B cell (primary cell): ENCODE results near the gene DISP2. TPM values are rescaled to one million over a fixed set of nuclear protein-coding genes. Genes with fewer than 3 reads are reported as not detected.
A peak's percentile ranks its signal among the peaks of the same experiment; 100 is the strongest.

Experiments
- ATAC-seq: fragments of 200-7000 bp; cut with Tn5 transposase; one replicate; pipeline ENCODE4 v1.10.0; 2021; ENCODE audit warnings: low read depth, mild to moderate bottlenecking, moderate number of reproducible peaks, moderate library complexity
- CTCF ChIA-PET: fragments of 350-600 bp; sonication (Branson Sonifier 250); formaldehyde crosslinking; loops from one replicate; lab custom pipeline; 2021; ENCODE audit warnings: antibody characterized with exemption, inconsistent platforms; lab: Charles Lee
- POLR2A ChIA-PET: fragments of 350-600 bp; sonication (Branson Sonifier 250); formaldehyde crosslinking; loops from one replicate; lab custom pipeline; 2021; ENCODE audit warnings: antibody characterized with exemption; lab: Charles Lee
- DNase-seq: peaks from one replicate; pipeline ENCODE4 v3.0.0; 2013
- H2AFZ ChIP-seq: 2 replicates; pipeline ENCODE4 v1.6.1; 2012; ENCODE audit warnings: mild to moderate bottlenecking, low read depth, low read length; ENCODE audit not compliant: insufficient read depth, poor library complexity, severe bottlenecking
- H3K27ac ChIP-seq, 2 donors: 1 replicate in 1 of 2; 2 replicates in 1 of 2; pipeline ENCODE4 v1.5.1; 2012 to 2013; ENCODE audit warnings: low read length in 2 of 2, mild to moderate bottlenecking in 2 of 2, moderate library complexity in 1 of 2
- H3K27me3 ChIP-seq, 4 experiments: fragments of 200-600 bp in 1 of 4; sonication (generic) in 1 of 4; replicated peaks in 1 of 4; 1 replicate in 2 of 4; 2 replicates in 2 of 4; pipeline versions ENCODE4 v1.6.1 to v1.7.0; 2013 to 2016; ENCODE audit warnings: low read length in 3 of 4, mild to moderate bottlenecking in 2 of 4, mixed read lengths in 1 of 4, moderate library complexity in 1 of 4; ENCODE audit not compliant: insufficient read depth in 4 of 4, control insufficient read depth in 3 of 4; ENCODE audit errors: control extremely low read depth in 1 of 4
- H3K36me3 ChIP-seq, 2 experiments: replicated peaks in 1 of 2; 1 replicate in 1 of 2; 2 replicates in 1 of 2; pipeline versions ENCODE4 v1.6.1 to v1.7.1; 2013; ENCODE audit warnings: low read length in 1 of 2; ENCODE audit not compliant: insufficient read depth in 2 of 2, control insufficient read depth in 1 of 2; ENCODE audit errors: control extremely low read depth in 1 of 2, extremely low read depth in 1 of 2
- H3K4me1 ChIP-seq, 2 donors: fragments of 200-600 bp in 1 of 2; sonication (generic) in 1 of 2; 1 replicate in 1 of 2; 2 replicates in 1 of 2; pipeline versions ENCODE4 v1.5.1 to v1.6.1; 2013 to 2017; ENCODE audit warnings: low read length in 2 of 2; ENCODE audit not compliant: control insufficient read depth in 2 of 2, insufficient read depth in 2 of 2
- H3K4me2 ChIP-seq: replicated peaks from 2 replicates; pipeline ENCODE3; 2012; ENCODE audit warnings: mild to moderate bottlenecking, low read depth, low read length; ENCODE audit not compliant: poor library complexity, severe bottlenecking
- H3K4me3 ChIP-seq, 5 experiments: fragments of 200-600 bp in 1 of 5; sonication (generic) in 1 of 5; 1 replicate in 3 of 5; 2 replicates in 2 of 5; pipeline versions ENCODE4 v1.5.1 to v1.7.0; 2011 to 2016; ENCODE audit warnings: low read length in 4 of 5, mild to moderate bottlenecking in 4 of 5, low read depth in 2 of 5, control low read depth in 1 of 5, moderate library complexity in 1 of 5; ENCODE audit not compliant: insufficient read depth in 1 of 5; ENCODE audit errors: control extremely low read depth in 1 of 5, extremely low read depth in 1 of 5
- H3K79me2 ChIP-seq: fragments of 200-600 bp; sonication (generic); one replicate; pipeline ENCODE4 v1.6.0; 2016; ENCODE audit warnings: low read length; ENCODE audit not compliant: control insufficient read depth, insufficient read depth
- H3K9ac ChIP-seq: fragments of 200-600 bp; sonication (generic); 2 replicates; pipeline ENCODE4 v1.6.1; 2017; ENCODE audit warnings: mild to moderate bottlenecking, low read length, moderate library complexity
- H3K9me3 ChIP-seq, 3 donors: one replicate each; pipeline versions ENCODE4 v1.6.1 to v1.7.1; 2013; ENCODE audit warnings: low read length in 2 of 3; ENCODE audit not compliant: control insufficient read depth in 2 of 3, insufficient read depth in 1 of 3; ENCODE audit errors: control extremely low read depth in 1 of 3
- H4K20me1 ChIP-seq: 2 replicates; pipeline ENCODE4 v1.6.0; 2012; ENCODE audit warnings: mild to moderate bottlenecking, low read length; ENCODE audit not compliant: insufficient read depth, control insufficient read depth, poor library complexity, severe bottlenecking
- H3K27ac Mint-ChIP-seq: one replicate; pipeline ENCODE4 v1.8.0; 2021; ENCODE audit warnings: mixed read lengths
- H3K27me3 Mint-ChIP-seq: one replicate; pipeline ENCODE4 v1.8.0; 2021; ENCODE audit warnings: mixed read lengths
- H3K4me1 Mint-ChIP-seq: one replicate; pipeline ENCODE4 v1.8.0; 2021; ENCODE audit warnings: mixed read lengths
- H3K4me3 Mint-ChIP-seq: one replicate; pipeline ENCODE4 v1.8.0; 2021; ENCODE audit warnings: mixed read lengths
- H3K9me3 Mint-ChIP-seq: one replicate; pipeline ENCODE4 v1.8.0; 2022; ENCODE audit warnings: mixed read lengths; ENCODE audit not compliant: insufficient read depth
- CTCF ChIP-seq: fragments of 200-600 bp; IDR thresholded peaks from one replicate; pipeline ENCODE4 v1.8.0; 2022; ENCODE audit warnings: antibody characterized with exemption, mild to moderate bottlenecking
- EZH2 ChIP-seq: IDR thresholded peaks from 2 replicates; pipeline ENCODE4 v1.6.1; 2012; ENCODE audit warnings: borderline replicate concordance, low read depth, mild to moderate bottlenecking, moderate library complexity, low read length; ENCODE audit not compliant: insufficient read depth, poor library complexity, severe bottlenecking
- WGBS: methylation state at CpG from one replicate; pipeline ENCODE4 v1.1.5; 2013; ENCODE audit warnings: missing lambda C conversion rate; ENCODE audit not compliant: insufficient coverage; 5-methylcytosine and 5-hydroxymethylcytosine counted together
- intact Hi-C: fragments of 100-400 bp; cut with micrococcal nuclease; formaldehyde crosslinking; loops from one replicate; pipeline ENCODE4 v1.10.0; 2022
- polyA plus RNA-seq: library from polyadenylated mRNA; depleted of rRNA; stranded (reverse); fragments of >200 nt; gene quantifications from 2 replicates; pipeline ENCODE4 v1.2.3, GENCODE V29; 2012
- total RNA-seq, 2 donors: library from RNA; stranded (reverse); fragments of 120-200 nt in 1 of 2; gene quantifications; 1 replicate in 1 of 2; 2 replicates in 1 of 2; pipeline versions ENCODE4 v1.2.3 to v1.2.4, GENCODE V29; 2013 to 2022

The DISP2 gene
- total and polyA plus RNA-seq, 2 donors (not counting 1 experiment from before 2014, with no cell fraction given) = 0.13 to 0.71 TPM

GRCh38 chr15:40344217-40344616 is 13.8 kb upstream of the DISP2 start:
- no peak overlapping the region for H2AFZ ChIP-seq
- no peaks in the 10 kb centered on the region for H4K20me1 ChIP-seq
- no peak overlapping the region for H3K27ac ChIP-seq
- H3K4me3 Mint-ChIP-seq = no peak overlapping the region
- no peak overlapping the region for H3K4me3 ChIP-seq
- H3K9ac ChIP-seq = no peak overlapping the region
- H3K4me1 Mint-ChIP-seq = no peaks in the 10 kb centered on the region
- H3K9me3 ChIP-seq = no peaks in the 10 kb centered on the region
- H3K36me3 ChIP-seq = no peaks in the 10 kb centered on the region
- POLR2A ChIA-PET = interaction anchor here (0.6 to 1.5 kb wide), 2 partner anchors 62 to 78 kb away, joined by 3 to 5 read pairs; partner anchors contain the start of gene IVD
- ATAC-seq (no peak), DNase-seq (no peak)
- no peak overlapping the region for H3K27ac Mint-ChIP-seq
- intact Hi-C loops = loop anchor here (1.0 kb wide), 1 partner anchor 24 kb away; no protein-coding TSS in a partner anchor
- no peaks in the 10 kb centered on the region for H3K79me2 ChIP-seq
- CTCF ChIA-PET = interaction anchor here (0.7 to 15.0 kb wide), 27 partner anchors 8 to 540 kb away, joined by 3 to 382 read pairs (median 5); partner anchors contain the start of genes INAFM2, IVD, KNSTRN and PLCB2
- H3K9me3 Mint-ChIP-seq = no peaks in the 10 kb centered on the region
- H3K4me1 ChIP-seq = no peaks in the 10 kb centered on the region
- no peaks in the 10 kb centered on the region for H3K27me3 ChIP-seq
- H3K27me3 Mint-ChIP-seq = no peaks in the 10 kb centered on the region
- H3K4me2 ChIP-seq = peak overlapping the region; percentile 7
- 68% methylated on average over 4 of the region's 6 CpGs for WGBS
- TF ChIP-seq EZH2 (no peak), CTCF (no peak)

GRCh38 chr15:40344631-40345120 is 13.3 kb upstream of the DISP2 start:
- H3K4me1 ChIP-seq = no peaks in the 10 kb centered on the region
- no peak overlapping the region for H3K4me3 Mint-ChIP-seq
- ChIA-PET CTCF (interaction anchor here (0.7 to 15.0 kb wide), 27 partner anchors 8 to 541 kb away, joined by 3 to 382 read pairs (median 5); partner anchors contain the start of genes INAFM2, IVD, KNSTRN and PLCB2), POLR2A (interaction anchor here (0.6 to 1.5 kb wide), 2 partner anchors 61 to 77 kb away, joined by 3 to 5 read pairs; partner anchors contain the start of gene IVD)
- no peaks in the 10 kb centered on the region for H3K9me3 ChIP-seq
- H3K9me3 Mint-ChIP-seq = no peaks in the 10 kb centered on the region
- intact Hi-C loops = loop anchor here (1.0 kb wide), 1 partner anchor 24 kb away; no protein-coding TSS in a partner anchor
- no peaks in the 10 kb centered on the region for H3K27me3 Mint-ChIP-seq
- no peaks in the 10 kb centered on the region for H3K36me3 ChIP-seq
- H3K4me3 ChIP-seq = no peak overlapping the region
- no peak overlapping the region for H3K27ac Mint-ChIP-seq
- H3K79me2 ChIP-seq = no peaks in the 10 kb centered on the region
- TF ChIP-seq CTCF (peak; percentile 83), EZH2 (no peak)
- H4K20me1 ChIP-seq = no peaks in the 10 kb centered on the region
- WGBS = 37% methylated on average over 13 of the region's 15 CpGs
- DNase-seq (peak; percentile 77), ATAC-seq (peak; percentile 88)
- H3K4me2 ChIP-seq = peak overlapping the region; percentile 7
- H3K4me1 Mint-ChIP-seq = no peaks in the 10 kb centered on the region
- H3K9ac ChIP-seq = no peak overlapping the region
- H3K27ac ChIP-seq = no peak overlapping the region
- no peaks in the 10 kb centered on the region for H3K27me3 ChIP-seq
- H2AFZ ChIP-seq = no peak overlapping the region
